ENCODE measurements around the gene VWCE. TPM values are rescaled to one million over a fixed set of nuclear protein-coding genes. Genes with fewer than 3 reads are reported as not detected.
"Not testable (repeated sequence)": the region's sequence is repeated elsewhere in the genome, so short reads cannot be mapped to it uniquely, and the experiment has no call there.

The VWCE gene
- total RNA-seq, 2 experiments from 2014 or later, result 6.6 TPM

DNA sequence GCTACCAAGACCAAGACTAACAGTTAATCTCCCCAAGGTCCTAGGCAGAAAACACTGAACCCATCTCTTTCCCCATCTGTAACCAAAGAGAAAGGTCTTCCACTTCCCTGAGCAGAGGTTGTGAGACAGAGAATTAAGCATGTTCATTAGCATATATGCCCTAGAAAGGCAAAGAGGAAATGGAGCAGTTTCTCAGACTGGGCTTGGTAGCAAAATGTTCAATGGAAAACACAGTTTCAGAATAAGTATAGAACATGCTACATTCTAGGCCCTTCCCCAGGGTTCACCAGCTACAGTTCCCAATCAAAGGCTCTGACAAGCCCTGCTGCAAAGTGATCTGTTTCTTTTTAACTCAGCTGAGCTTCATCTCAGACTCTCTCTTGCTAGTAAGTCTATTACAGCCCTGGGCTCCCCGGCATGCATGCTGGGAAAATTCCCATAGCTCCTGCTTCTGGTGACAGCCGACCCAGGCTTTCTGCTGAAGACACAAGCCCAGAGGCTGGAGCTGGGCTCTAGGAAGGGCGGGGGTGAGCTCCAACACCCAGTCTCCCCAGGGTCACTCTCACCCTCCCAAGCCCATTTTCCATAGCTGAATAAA, 62.5 kb downstream of the VWCE start:
- H3K36me3 Mint-ChIP-seq (ENCODE audit: low read depth); H3K4me3 Mint-ChIP-seq; H3K9me3 Mint-ChIP-seq; intact Hi-C loops (cut with micrococcal nuclease); CTCF ChIA-PET; H3K27ac Mint-ChIP-seq; DNase-seq; H3K27me3 Mint-ChIP-seq (ENCODE audit: low read depth); H3K4me1 Mint-ChIP-seq (ENCODE audit: low read depth): not testable (repeated sequence)

DNA sequence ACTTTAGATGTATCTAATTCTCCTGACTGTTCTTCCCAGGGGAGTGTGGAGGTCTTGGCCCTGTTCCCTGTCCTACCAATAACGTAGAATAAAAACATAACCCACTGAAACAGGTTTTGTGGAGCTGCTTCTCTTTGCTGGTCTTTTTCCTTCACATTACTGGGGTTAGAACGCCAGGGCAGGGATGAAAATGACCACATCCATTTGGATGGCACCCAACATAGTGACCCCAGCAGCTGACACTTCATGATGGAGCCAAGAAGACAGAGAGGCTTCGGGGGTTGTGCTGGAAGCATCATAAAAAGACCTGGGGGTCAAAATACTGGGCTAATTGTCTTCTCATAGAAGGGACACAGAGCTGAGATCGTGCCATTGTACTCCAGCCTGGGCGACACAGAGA, 63.5 kb downstream of the VWCE start:
- DNase-seq; CTCF ChIA-PET; H3K36me3 Mint-ChIP-seq (ENCODE audit: low read depth); intact Hi-C loops (cut with micrococcal nuclease); H3K27ac Mint-ChIP-seq; H3K9me3 Mint-ChIP-seq; H3K4me3 Mint-ChIP-seq; H3K4me1 Mint-ChIP-seq (ENCODE audit: low read depth); H3K27me3 Mint-ChIP-seq (ENCODE audit: low read depth): not testable (repeated sequence)

- CTCF ChIA-PET; H3K4me1 Mint-ChIP-seq (ENCODE audit: low read depth); H3K4me3 Mint-ChIP-seq; intact Hi-C loops (cut with micrococcal nuclease); H3K36me3 Mint-ChIP-seq (ENCODE audit: low read depth); DNase-seq; H3K9me3 Mint-ChIP-seq; H3K27me3 Mint-ChIP-seq (ENCODE audit: low read depth); H3K27ac Mint-ChIP-seq: not testable (repeated sequence)
These were observed 64.1 kb downstream of the VWCE start for GRCh38 chr11:61231033-61231432.

GRCh38 chr11:61229458-61229857, 65.7 kb downstream of the VWCE start:
- H3K4me3 Mint-ChIP-seq; H3K9me3 Mint-ChIP-seq; H3K4me1 Mint-ChIP-seq (ENCODE audit: low read depth); intact Hi-C loops (cut with micrococcal nuclease); CTCF ChIA-PET; H3K27ac Mint-ChIP-seq; DNase-seq; H3K27me3 Mint-ChIP-seq (ENCODE audit: low read depth); H3K36me3 Mint-ChIP-seq (ENCODE audit: low read depth): not testable (repeated sequence)

- DNase-seq; H3K4me3 Mint-ChIP-seq; H3K27ac Mint-ChIP-seq; H3K9me3 Mint-ChIP-seq; H3K36me3 Mint-ChIP-seq (ENCODE audit: low read depth); H3K4me1 Mint-ChIP-seq (ENCODE audit: low read depth); CTCF ChIA-PET; H3K27me3 Mint-ChIP-seq (ENCODE audit: low read depth); intact Hi-C loops (cut with micrococcal nuclease): not testable (repeated sequence)
These were observed 68.5 kb downstream of the VWCE start for GRCh38 chr11:61226457-61227137.

DNA sequence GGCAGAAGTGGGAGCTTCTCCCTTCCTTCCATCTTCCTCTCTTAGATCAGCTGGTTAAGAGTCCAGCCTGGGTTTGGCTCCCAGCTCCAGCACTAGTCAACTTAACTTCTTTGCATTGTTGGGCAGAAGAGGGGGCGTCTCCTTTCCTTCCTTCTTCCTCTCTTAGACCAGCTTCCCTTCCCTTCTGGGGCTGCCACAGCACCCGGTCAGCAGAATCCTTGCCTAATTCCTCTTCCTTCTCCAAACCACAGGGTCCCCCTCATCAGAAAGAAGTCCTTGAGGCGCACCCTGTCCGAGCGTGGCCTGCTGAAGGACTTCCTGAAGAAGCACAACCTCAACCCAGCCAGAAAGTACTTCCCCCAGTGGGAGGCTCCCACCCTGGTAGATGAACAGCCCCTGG, 72.4 kb downstream of the VWCE start:
- H3K4me3 Mint-ChIP-seq; H3K4me1 Mint-ChIP-seq (ENCODE audit: low read depth); H3K27ac Mint-ChIP-seq; CTCF ChIA-PET; DNase-seq; H3K9me3 Mint-ChIP-seq; H3K36me3 Mint-ChIP-seq (ENCODE audit: low read depth); intact Hi-C loops (cut with micrococcal nuclease); H3K27me3 Mint-ChIP-seq (ENCODE audit: low read depth): not testable (repeated sequence)

DNA sequence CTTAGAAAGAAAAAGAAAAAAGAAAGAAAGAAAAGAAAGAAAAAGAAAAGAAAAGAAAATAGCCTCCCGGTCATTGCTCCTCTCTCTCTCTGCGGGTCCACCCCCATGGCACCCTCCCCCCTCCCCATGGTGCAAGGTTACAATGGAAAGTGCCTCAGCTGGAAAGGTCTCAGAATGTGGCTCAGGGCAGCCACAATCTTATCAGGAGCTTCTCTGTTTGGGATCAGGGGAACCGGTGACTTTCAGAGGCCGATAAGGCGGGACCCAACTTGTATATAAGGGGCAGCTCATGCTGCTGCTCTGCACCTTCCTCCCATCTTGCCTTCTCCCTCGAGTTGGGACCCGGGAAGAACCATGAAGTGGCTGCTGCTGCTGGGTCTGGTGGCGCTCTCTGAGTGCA, 73.1 kb downstream of the VWCE start, which contains the start of gene PGA4:
Gene PGA4, plus strand, starts transcription at position 301 of the 400 bp plus-strand sequence. Its CDS starts 54 bp downstream, at position 355.
- H3K36me3 Mint-ChIP-seq (ENCODE audit: low read depth); H3K27ac Mint-ChIP-seq; intact Hi-C loops (cut with micrococcal nuclease); CTCF ChIA-PET; H3K27me3 Mint-ChIP-seq (ENCODE audit: low read depth); DNase-seq; H3K4me3 Mint-ChIP-seq; H3K9me3 Mint-ChIP-seq; H3K4me1 Mint-ChIP-seq (ENCODE audit: low read depth): not testable (repeated sequence)

GRCh38 chr11:61219016-61219415, 76.1 kb downstream of the VWCE start:
- H3K4me3 Mint-ChIP-seq, result not testable (repeated sequence)

DNA sequence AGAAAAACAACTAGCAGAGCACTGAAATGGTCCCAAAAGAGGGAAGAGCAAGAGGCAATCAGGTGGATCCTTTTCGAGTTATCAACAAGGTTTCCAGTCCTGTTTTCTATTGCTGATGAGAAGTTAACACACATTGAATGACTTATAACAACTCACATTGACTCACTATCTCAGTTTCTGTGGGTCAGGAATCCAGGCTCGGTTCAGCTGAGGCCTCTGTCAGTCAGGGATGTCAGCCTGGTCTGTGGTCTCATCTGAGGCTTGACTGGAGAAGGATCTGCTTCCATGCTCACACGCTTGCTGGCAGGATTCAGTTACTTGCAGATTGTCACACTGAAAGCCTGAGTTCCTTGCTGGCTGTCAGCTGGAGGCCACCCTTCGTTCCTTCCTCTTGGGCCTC, 76.8 kb downstream of the VWCE start:
- H3K4me1 Mint-ChIP-seq (ENCODE audit: low read depth); H3K4me3 Mint-ChIP-seq; CTCF ChIA-PET; H3K27me3 Mint-ChIP-seq (ENCODE audit: low read depth); H3K27ac Mint-ChIP-seq; DNase-seq; intact Hi-C loops (cut with micrococcal nuclease); H3K36me3 Mint-ChIP-seq (ENCODE audit: low read depth); H3K9me3 Mint-ChIP-seq: not testable (repeated sequence)

More at GRCh38 chr11:61219016-61219415, 76.1 kb downstream of the VWCE start:
- intact Hi-C loops (cut with micrococcal nuclease); H3K27me3 Mint-ChIP-seq (ENCODE audit: low read depth); H3K27ac Mint-ChIP-seq; H3K36me3 Mint-ChIP-seq (ENCODE audit: low read depth); DNase-seq; H3K9me3 Mint-ChIP-seq; CTCF ChIA-PET; H3K4me1 Mint-ChIP-seq (ENCODE audit: low read depth): not testable (repeated sequence)

GRCh38 chr11:61213711-61214324, 81.3 kb downstream of the VWCE start:
- H3K9me3 Mint-ChIP-seq; CTCF ChIA-PET; DNase-seq; H3K27me3 Mint-ChIP-seq (ENCODE audit: low read depth); intact Hi-C loops (cut with micrococcal nuclease); H3K27ac Mint-ChIP-seq; H3K36me3 Mint-ChIP-seq (ENCODE audit: low read depth); H3K4me3 Mint-ChIP-seq; H3K4me1 Mint-ChIP-seq (ENCODE audit: low read depth): not testable (repeated sequence)

DNA sequence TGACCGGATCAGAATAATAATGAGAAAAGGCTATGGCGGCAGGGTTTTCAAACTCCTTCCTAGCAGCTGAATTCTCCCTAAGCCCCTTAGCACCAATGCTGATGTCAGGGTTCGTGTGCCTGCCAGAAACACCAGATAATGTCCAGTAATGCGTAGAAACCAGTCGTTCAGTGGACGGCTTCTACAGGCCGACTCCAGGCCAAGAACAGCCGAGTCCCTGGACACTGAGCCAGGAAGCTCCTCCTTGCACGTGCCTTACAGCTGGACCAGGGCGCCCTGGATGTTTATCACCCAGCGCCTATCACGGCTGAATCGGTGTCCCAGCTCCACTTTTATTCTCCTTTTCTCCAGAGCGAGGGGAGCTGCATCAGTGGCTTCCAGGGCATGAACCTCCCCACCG, 82.9 kb downstream of the VWCE start:
- DNase-seq; H3K27me3 Mint-ChIP-seq (ENCODE audit: low read depth); H3K36me3 Mint-ChIP-seq (ENCODE audit: low read depth); intact Hi-C loops (cut with micrococcal nuclease); H3K4me1 Mint-ChIP-seq (ENCODE audit: low read depth); H3K4me3 Mint-ChIP-seq; H3K27ac Mint-ChIP-seq; CTCF ChIA-PET; H3K9me3 Mint-ChIP-seq: not testable (repeated sequence)

DNA sequence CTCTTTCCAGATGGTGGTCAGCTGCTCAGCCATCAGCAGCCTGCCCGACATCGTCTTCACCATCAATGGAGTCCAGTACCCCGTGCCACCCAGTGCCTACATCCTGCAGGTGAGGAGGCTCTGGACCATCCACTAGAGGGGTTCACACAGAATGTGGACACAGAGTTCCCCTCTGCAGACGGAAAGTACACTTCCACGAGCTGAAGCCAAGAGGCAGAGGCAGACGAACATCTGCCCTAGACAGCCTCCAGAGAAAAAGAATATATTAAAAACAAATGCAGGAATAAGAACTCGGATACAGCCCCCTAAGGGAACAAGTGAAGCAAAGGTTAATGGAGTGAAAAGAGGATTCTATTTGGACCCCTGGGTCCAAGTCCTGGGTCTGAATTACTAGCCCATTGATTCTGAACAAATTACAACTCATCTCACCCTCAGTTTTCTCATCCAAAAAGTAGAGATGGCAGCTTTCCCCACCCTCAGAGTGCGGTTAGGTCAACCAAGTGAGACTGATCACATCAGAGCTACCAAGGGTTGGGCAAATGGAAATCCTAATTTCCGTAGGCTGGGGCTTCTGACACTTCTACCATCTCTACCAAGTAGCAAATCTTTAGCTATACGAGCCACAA, 83.7 kb downstream of the VWCE start:
- H3K9me3 Mint-ChIP-seq; CTCF ChIA-PET; H3K27me3 Mint-ChIP-seq (ENCODE audit: low read depth); H3K4me3 Mint-ChIP-seq; H3K4me1 Mint-ChIP-seq (ENCODE audit: low read depth); intact Hi-C loops (cut with micrococcal nuclease); H3K36me3 Mint-ChIP-seq (ENCODE audit: low read depth); H3K27ac Mint-ChIP-seq; DNase-seq: not testable (repeated sequence)

DNA sequence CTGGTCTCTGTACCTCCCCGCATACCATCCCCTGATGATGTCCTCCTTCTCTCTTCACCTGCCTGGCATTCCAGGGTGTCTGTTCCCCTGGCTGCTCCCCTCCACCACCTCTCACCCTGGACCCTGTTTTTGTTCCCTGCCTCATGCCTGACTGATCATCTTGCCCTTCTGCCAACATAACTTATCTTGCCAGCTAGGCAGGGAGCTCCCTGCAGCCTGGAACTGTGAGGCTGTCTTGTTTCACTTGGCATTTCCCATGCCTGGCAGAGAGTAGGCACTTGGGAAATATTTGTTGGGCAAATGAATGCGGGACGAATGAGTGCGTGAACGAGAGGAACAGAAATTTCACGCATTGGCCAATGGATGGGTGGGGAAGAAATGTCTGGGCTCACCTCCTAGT, 84.5 kb downstream of the VWCE start:
- H3K9me3 Mint-ChIP-seq, H3K27ac Mint-ChIP-seq, CTCF ChIA-PET: not testable (repeated sequence)

More for the DNA sequence above, 84.5 kb downstream of the VWCE start:
- H3K36me3 Mint-ChIP-seq (ENCODE audit: low read depth); intact Hi-C loops (cut with micrococcal nuclease); H3K27me3 Mint-ChIP-seq (ENCODE audit: low read depth); H3K4me3 Mint-ChIP-seq; DNase-seq; H3K4me1 Mint-ChIP-seq (ENCODE audit: low read depth): not testable (repeated sequence)

Data from activated naive CD4-positive, alpha-beta T cell treated with anti-CD3 and anti-CD28 coated beads for 36 hours (primary cell).